HCT116 (cell line): ENCODE data around the gene CFAP61. TPM values are rescaled to one million over a fixed set of nuclear protein-coding genes. Genes with fewer than 3 reads are reported as not detected.

ENCODE experiments used
- ATAC-seq: fragments of 200-7000 bp; cut with Tn5 transposase; 2 replicates; pipeline ENCODE4 v1.9.1; 2020; ENCODE audit warnings: mild to moderate bottlenecking, moderate library complexity
- BruUV-seq: library from RNA; stranded (reverse); fragments of 400-500 nt; replicated peaks from 2 replicates; lab custom pipeline; 2021; lab: Mats Ljungman, UMichigan
- CTCF ChIA-PET: fragments of 300-600 bp; sonication (Branson Sonifier 250); formaldehyde crosslinking; loops from one replicate; lab custom pipeline; 2021; ENCODE audit warnings: antibody characterized with exemption; lab: Charles Lee
- POLR2A ChIA-PET: fragments of 300-600, 350-600 bp; sonication (Branson Sonifier 250); formaldehyde crosslinking; loops from one replicate; lab custom pipeline; 2021; ENCODE audit warnings: antibody characterized with exemption; lab: Charles Lee
- RAD21 ChIA-PET, 2 experiments: fragments of 300-600 bp; sonication (Branson Sonifier 250); formaldehyde crosslinking; loops; one replicate each; lab custom pipeline; 2023; ENCODE audit warnings: low total read pairs in 2 of 2; ENCODE audit not compliant: uncharacterized antibody in 2 of 2, unreplicated experiment in 2 of 2, low non-redundant PET in 1 of 2; lab: Charles Lee
- DNase-seq: peaks from one replicate; pipeline ENCODE4 v3.0.0-alpha.2; 2010; ENCODE audit warnings: low read depth, low spot score
- H2AFZ ChIP-seq: fragments of 200-600 bp; shearing (Covaris generic), sonication (generic); 2 replicates; pipeline ENCODE4 v1.6.1; 2017; ENCODE audit warnings: low read depth, mixed run types, mixed read lengths, antibody characterized with exemption, low read length; ENCODE audit not compliant: poor library complexity, severe bottlenecking
- H3K27ac ChIP-seq: 2 replicates; pipeline ENCODE4 v1.5.1; 2012; ENCODE audit warnings: low read depth, low read length
- H3K27me3 ChIP-seq: fragments of 200-600 bp; sonication (generic); 2 replicates; pipeline ENCODE4 v1.6.1; 2016; ENCODE audit warnings: mixed run types, low read length, mixed read lengths; ENCODE audit not compliant: insufficient read depth
- H3K36me3 ChIP-seq, 2 experiments: fragments of 200-500 bp in 1 of 2; fragments of 200-600 bp in 1 of 2; sonication (Bioruptor generic) in 1 of 2; sonication (generic) in 1 of 2; 2 replicates each; pipeline versions ENCODE4 v1.5.1 to v1.6.1; 2014 to 2016; ENCODE audit warnings: low read length in 2 of 2, inconsistent platforms in 1 of 2, mixed read lengths in 1 of 2, mixed run types in 1 of 2; ENCODE audit not compliant: insufficient read depth in 2 of 2, control insufficient read depth in 1 of 2
- H3K4me1 ChIP-seq, 2 experiments: fragments of 200-600 bp in 1 of 2; sonication (generic) in 1 of 2; 2 replicates each; pipeline versions ENCODE4 v1.5.1 to v1.6.1; 2012 to 2017; ENCODE audit warnings: low read length in 2 of 2, inconsistent platforms in 1 of 2, mild to moderate bottlenecking in 1 of 2, mixed read lengths in 1 of 2, mixed run types in 1 of 2, moderate library complexity in 1 of 2; ENCODE audit not compliant: insufficient read depth in 2 of 2, control insufficient read depth in 1 of 2
- H3K4me2 ChIP-seq: fragments of 200-600 bp; sonication (generic); 2 replicates; pipeline ENCODE4 v1.6.1; 2017; ENCODE audit warnings: mixed run types, low read length, mixed read lengths
- H3K4me3 ChIP-seq, 2 experiments: fragments of 200-600 bp in 1 of 2; sonication (generic) in 1 of 2; replicated peaks in 1 of 2; 2 replicates each; pipeline ENCODE4 v1.5.1; 2011 to 2016; ENCODE audit warnings: low read length in 2 of 2, control low read depth in 1 of 2, low read depth in 1 of 2, mild to moderate bottlenecking in 1 of 2, mixed read lengths in 1 of 2, mixed run types in 1 of 2
- H3K79me2 ChIP-seq: fragments of 200-600 bp; sonication (generic); 2 replicates; pipeline ENCODE4 v1.6.1; 2017; ENCODE audit warnings: mild to moderate bottlenecking, mixed run types, low read length, moderate library complexity, mixed read lengths; ENCODE audit not compliant: insufficient read depth
- H3K9ac ChIP-seq: fragments of 200-600 bp; sonication (generic); 2 replicates; pipeline ENCODE4 v1.6.1; 2016; ENCODE audit warnings: low read length, mixed read lengths
- H3K9me2 ChIP-seq: fragments of 200-600 bp; sonication (generic), shearing (Covaris generic); 2 replicates; pipeline ENCODE4 v1.6.1; 2017; ENCODE audit warnings: mixed run types, mild to moderate bottlenecking, moderate library complexity; ENCODE audit not compliant: insufficient read depth
- H3K9me3 ChIP-seq, 2 experiments: fragments of 200-500 bp in 1 of 2; fragments of 200-600 bp in 1 of 2; sonication (Bioruptor generic) in 1 of 2; sonication (generic) in 1 of 2; 2 replicates each; pipeline ENCODE4 v1.6.1; 2014 to 2017; ENCODE audit warnings: low read length in 2 of 2, mixed read lengths in 2 of 2, inconsistent platforms in 1 of 2, low read depth in 1 of 2, mild to moderate bottlenecking in 1 of 2, mixed run types in 1 of 2, moderate library complexity in 1 of 2; ENCODE audit not compliant: control insufficient read depth in 1 of 2, insufficient read depth in 1 of 2
- H4K20me1 ChIP-seq: fragments of 200-600 bp; sonication (generic), shearing (Covaris generic); 2 replicates; pipeline ENCODE4 v1.6.1; 2017; ENCODE audit warnings: mixed run types, mild to moderate bottlenecking, moderate library complexity; ENCODE audit not compliant: insufficient read depth
- CBX3 ChIP-seq: IDR thresholded peaks from 2 replicates; pipeline ENCODE4 v1.6.1; 2012; ENCODE audit warnings: low read depth
- CEBPB ChIP-seq: IDR thresholded peaks from 2 replicates; pipeline ENCODE4 v1.6.1; 2012; ENCODE audit warnings: low read depth
- EGR1 ChIP-seq: IDR thresholded peaks from 2 replicates; pipeline ENCODE4 v1.6.1; 2012; ENCODE audit warnings: low read depth
- ELF1 ChIP-seq: IDR thresholded peaks from 2 replicates; pipeline ENCODE4 v1.6.1; 2012; ENCODE audit warnings: low read depth, borderline replicate concordance
- EZH2 ChIP-seq: fragments of 200-600 bp; sonication (generic); IDR thresholded peaks from 2 replicates; pipeline ENCODE4 v1.6.1; 2017; ENCODE audit warnings: antibody characterized with exemption, mixed run types
- EZH2phosphoT487 ChIP-seq: fragments of 200-600 bp; IDR thresholded peaks from 2 replicates; pipeline ENCODE4 v1.6.1; 2018; ENCODE audit warnings: antibody characterized with exemption, borderline replicate concordance
- FOSL1 ChIP-seq: IDR thresholded peaks from 2 replicates; pipeline ENCODE4 v1.6.1; 2012; ENCODE audit warnings: low read depth
- JUND ChIP-seq: IDR thresholded peaks from 2 replicates; pipeline ENCODE4 v1.6.1; 2012
- POLR2AphosphoS5 ChIP-seq: IDR thresholded peaks from 2 replicates; pipeline ENCODE4 v1.6.1; 2011; ENCODE audit warnings: mild to moderate bottlenecking, low read depth, low read length, moderate library complexity
- SIN3A ChIP-seq: IDR thresholded peaks from 2 replicates; pipeline ENCODE4 v1.6.1; 2012; ENCODE audit warnings: low read depth
- SP1 ChIP-seq: IDR thresholded peaks from 2 replicates; pipeline ENCODE4 v1.6.1; 2012; ENCODE audit warnings: low read depth
- SRF ChIP-seq: IDR thresholded peaks from 2 replicates; pipeline ENCODE4 v1.6.1; 2012; ENCODE audit warnings: low read depth
- TCF7L2 ChIP-seq: IDR thresholded peaks from 2 replicates; pipeline ENCODE4 v1.7.0; 2011; ENCODE audit warnings: borderline replicate concordance, inconsistent platforms; ENCODE audit not compliant: insufficient read depth, insufficient read length; ENCODE audit errors: extremely low read depth
- YY1 ChIP-seq: IDR thresholded peaks from 2 replicates; pipeline ENCODE4 v1.6.1; 2011; ENCODE audit warnings: low read length, low read depth, moderate library complexity, mild to moderate bottlenecking; ENCODE audit not compliant: insufficient replicate concordance; ENCODE audit errors: extremely low read depth
- ZFX ChIP-seq: fragments of 450-650 bp; IDR thresholded peaks from 2 replicates; pipeline ENCODE4 v1.6.1; 2017
- ZNF274 ChIP-seq: fragments of 200-500 bp; sonication (Bioruptor generic); IDR thresholded peaks from 2 replicates; pipeline ENCODE4 v1.6.1; 2014; ENCODE audit warnings: mild to moderate bottlenecking, low read depth, low read length, inconsistent platforms
- intact Hi-C: fragments of 100-400 bp; cut with micrococcal nuclease; formaldehyde crosslinking; loops from 2 replicates; pipeline ENCODE4 v1.10.0; 2022
- total RNA-seq: library from RNA; stranded (reverse); gene quantifications from one replicate; pipeline ENCODE4 v1.2.1, GENCODE V29; 2021; ENCODE audit not compliant: unreplicated experiment
- TF ChIP-seq, protein P1 (sequence below): IDR thresholded peaks from 2 replicates; pipeline ENCODE4 v1.6.1; 2012
- TF ChIP-seq, protein P2 (sequence below): IDR thresholded peaks from 2 replicates; pipeline ENCODE4 v1.6.1; 2012
- TF ChIP-seq, protein P3 (sequence below): IDR thresholded peaks from 2 replicates; pipeline ENCODE4 v1.6.1; 2011; ENCODE audit warnings: mild to moderate bottlenecking, low read length, moderate library complexity; ENCODE audit not compliant: insufficient replicate concordance; ENCODE audit errors: extremely low read depth
- TF ChIP-seq, protein P4 (sequence below), 3 experiments: fragments of 200-600 bp in 1 of 3; sonication (generic) in 1 of 3; IDR thresholded peaks in 2 of 3; conservative IDR thresholded peaks in 1 of 3; 2 replicates each; pipeline ENCODE4 v1.5.1; 2012 to 2017; ENCODE audit warnings: low read depth in 2 of 3, low read length in 2 of 3, antibody characterized with exemption in 1 of 3, borderline replicate concordance in 1 of 3, control low read depth in 1 of 3, mild to moderate bottlenecking in 1 of 3, mixed read lengths in 1 of 3, mixed run types in 1 of 3, moderate library complexity in 1 of 3; ENCODE audit not compliant: insufficient read depth in 1 of 3

Gene CFAP61
- total RNA-seq, 1 experiment from 2014 or later = 1.7 TPM

DNA sequence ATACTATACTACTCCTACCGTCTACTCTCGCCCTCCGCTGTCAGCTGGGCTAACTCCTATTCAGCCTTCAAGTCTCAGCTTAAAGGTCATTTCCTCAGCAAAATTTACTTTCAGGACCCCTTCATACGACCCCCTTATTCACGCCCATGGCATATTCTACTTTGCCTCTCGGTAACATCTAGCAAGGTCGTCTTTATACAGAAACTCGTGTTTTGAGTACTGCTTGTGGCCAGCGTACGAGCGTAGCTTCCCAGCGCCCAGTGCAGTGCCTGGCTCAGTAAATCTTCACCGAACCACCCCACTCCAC, 612 bp upstream of the CFAP61 start:
- no peak for DNase-seq
- Histone ChIP-seq H3K4me3 (peak overlapping the region; percentile 85 to 95), H3K9ac (peak overlapping the region; percentile 83), H3K9me3 (no peaks in the 10 kb centered on the region), H3K27me3 (no peaks in the 10 kb centered on the region), H3K36me3 (peaks cover 23 to 25% of the 10 kb centered on the region in 2 experiments), H4K20me1 (no peaks in the 10 kb centered on the region), H3K79me2 (peaks cover 21% of the 10 kb centered on the region), H3K27ac (peak overlapping the region; percentile 68), H3K4me2 (peak overlapping the region; percentile 81), H3K9me2 (no peaks in the 10 kb centered on the region), H2AFZ (peak overlapping the region; percentile 29), H3K4me1 (peaks cover 9 to 15% of the 10 kb centered on the region in 2 experiments; a peak in 3 of 4 replicates)
- ATAC-seq = peak; percentile 30
- TF ChIP-seq CBX3 (no peak), SRF (no peak), JUND (no peak), ZNF274 (no peak), SIN3A (no peak), YY1 (no peak), FOSL1 (no peak), ZFX (no peak), CEBPB (no peak), TCF7L2 (no peak), POLR2AphosphoS5 (no peak), SP1 (no peak), EZH2 (no peak), EGR1 (no peak), EZH2phosphoT487 (no peak), ELF1 (no peak)
- TF ChIP-seq, protein P1, sequence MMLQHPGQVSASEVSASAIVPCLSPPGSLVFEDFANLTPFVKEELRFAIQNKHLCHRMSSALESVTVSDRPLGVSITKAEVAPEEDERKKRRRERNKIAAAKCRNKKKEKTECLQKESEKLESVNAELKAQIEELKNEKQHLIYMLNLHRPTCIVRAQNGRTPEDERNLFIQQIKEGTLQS = no peak
- TF ChIP-seq, protein P2, sequence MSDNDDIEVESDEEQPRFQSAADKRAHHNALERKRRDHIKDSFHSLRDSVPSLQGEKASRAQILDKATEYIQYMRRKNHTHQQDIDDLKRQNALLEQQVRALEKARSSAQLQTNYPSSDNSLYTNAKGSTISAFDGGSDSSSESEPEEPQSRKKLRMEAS = no peak
- TF ChIP-seq, protein P3, sequence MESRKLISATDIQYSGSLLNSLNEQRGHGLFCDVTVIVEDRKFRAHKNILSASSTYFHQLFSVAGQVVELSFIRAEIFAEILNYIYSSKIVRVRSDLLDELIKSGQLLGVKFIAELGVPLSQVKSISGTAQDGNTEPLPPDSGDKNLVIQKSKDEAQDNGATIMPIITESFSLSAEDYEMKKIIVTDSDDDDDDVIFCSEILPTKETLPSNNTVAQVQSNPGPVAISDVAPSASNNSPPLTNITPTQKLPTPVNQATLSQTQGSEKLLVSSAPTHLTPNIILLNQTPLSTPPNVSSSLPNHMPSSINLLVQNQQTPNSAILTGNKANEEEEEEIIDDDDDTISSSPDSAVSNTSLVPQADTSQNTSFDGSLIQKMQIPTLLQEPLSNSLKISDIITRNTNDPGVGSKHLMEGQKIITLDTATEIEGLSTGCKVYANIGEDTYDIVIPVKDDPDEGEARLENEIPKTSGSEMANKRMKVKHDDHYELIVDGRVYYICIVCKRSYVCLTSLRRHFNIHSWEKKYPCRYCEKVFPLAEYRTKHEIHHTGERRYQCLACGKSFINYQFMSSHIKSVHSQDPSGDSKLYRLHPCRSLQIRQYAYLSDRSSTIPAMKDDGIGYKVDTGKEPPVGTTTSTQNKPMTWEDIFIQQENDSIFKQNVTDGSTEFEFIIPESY = no peak
- TF ChIP-seq, protein P4, sequence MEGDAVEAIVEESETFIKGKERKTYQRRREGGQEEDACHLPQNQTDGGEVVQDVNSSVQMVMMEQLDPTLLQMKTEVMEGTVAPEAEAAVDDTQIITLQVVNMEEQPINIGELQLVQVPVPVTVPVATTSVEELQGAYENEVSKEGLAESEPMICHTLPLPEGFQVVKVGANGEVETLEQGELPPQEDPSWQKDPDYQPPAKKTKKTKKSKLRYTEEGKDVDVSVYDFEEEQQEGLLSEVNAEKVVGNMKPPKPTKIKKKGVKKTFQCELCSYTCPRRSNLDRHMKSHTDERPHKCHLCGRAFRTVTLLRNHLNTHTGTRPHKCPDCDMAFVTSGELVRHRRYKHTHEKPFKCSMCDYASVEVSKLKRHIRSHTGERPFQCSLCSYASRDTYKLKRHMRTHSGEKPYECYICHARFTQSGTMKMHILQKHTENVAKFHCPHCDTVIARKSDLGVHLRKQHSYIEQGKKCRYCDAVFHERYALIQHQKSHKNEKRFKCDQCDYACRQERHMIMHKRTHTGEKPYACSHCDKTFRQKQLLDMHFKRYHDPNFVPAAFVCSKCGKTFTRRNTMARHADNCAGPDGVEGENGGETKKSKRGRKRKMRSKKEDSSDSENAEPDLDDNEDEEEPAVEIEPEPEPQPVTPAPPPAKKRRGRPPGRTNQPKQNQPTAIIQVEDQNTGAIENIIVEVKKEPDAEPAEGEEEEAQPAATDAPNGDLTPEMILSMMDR (IDR thresholded peaks at IDR 0.05 in 2 of 3, conservative IDR thresholded peaks at IDR 0.05 in 1 of 3; ENCODE audit: borderline replicate concordance in 1 of 3, insufficient read depth in 1 of 3, low read depth in 2 of 3, low read length in 2 of 3) = no peak
- POLR2A ChIA-PET = interaction anchor here (0.8 to 1.5 kb wide), 4 partner anchors 9 to 18 kb away, joined by 3 to 4 read pairs (median 3); no protein-coding TSS in a partner anchor
- BruUV-seq = no TSS peak
- CTCF ChIA-PET = no interaction called here
- RAD21 ChIA-PET = no interaction called here
- intact Hi-C loops = no loop called here
